Measurements from ENCODE around the gene IQCH. TPM values are rescaled to one million over a fixed set of nuclear protein-coding genes. Genes with fewer than 3 reads are reported as not detected.

IQCH gene
- total RNA-seq (1 to 10 TPM; 2.0 to 3.4 TPM), polyA plus RNA-seq (1 to 10 TPM in 1 of 2 donors, not detected in 1; 1.2 TPM)
- long read RNA-seq, donor 1, partial matches to known transcripts, result 0 of 1 reads
- long read RNA-seq, donor 1, other reads (novel, unspliced or antisense), result 1 of 1 reads
- long read RNA-seq, donor 2, partial matches to known transcripts, result 1 of 6 reads
- long read RNA-seq, donor 2, other reads (novel, unspliced or antisense), result 5 of 6 reads

DNA sequence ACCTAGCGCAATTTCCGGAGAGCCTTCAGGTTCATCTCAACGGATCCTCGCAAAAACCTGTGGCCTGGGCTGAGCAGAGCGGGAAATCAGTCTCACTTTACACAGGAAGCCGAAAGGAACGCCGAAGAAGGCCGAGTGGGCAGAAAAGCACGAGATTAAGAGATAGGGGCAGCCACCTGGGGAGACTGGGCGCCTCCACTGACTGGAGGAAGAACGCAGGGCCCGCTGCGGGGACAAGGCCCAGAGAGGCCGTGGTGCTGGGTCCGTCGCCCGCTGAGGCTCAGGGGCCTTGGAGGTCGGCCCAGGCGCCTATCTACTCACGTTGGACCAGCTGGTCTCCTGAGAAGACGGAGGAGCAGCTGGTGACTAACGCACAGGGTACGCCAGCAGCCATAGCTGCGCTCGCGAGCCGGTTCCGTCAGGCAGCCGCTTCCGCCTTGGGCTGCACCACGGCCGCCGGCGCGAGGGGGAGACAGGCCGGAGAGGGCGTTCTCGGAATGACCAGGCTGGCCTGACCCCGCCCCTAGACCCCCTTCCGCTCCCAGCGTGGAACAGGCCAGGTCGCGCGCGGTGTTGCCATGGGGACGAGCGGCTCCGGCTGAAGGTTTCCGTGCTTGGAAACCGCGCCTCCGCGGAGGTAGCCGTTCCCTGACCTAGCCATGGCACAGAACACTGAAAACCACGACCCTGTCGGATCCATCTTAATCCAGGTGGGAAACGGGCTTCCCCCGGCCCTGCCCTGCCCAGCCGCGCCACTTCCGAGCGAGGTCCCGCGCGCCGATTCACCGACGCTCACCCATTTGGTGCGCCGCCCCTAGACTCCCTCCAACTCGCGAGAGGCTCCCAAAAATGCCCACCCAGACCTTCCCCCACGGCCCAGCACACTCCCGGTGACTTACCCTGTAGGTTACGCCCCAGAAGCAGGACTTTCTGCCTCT, at the start of gene IQCH, which contains the start of gene AAGAB:
TSS of gene IQCH (plus strand) at position 549 of the 938 bp plus-strand sequence. CDS start at position 660, 111 bp downstream.
TSS of gene AAGAB (minus strand) at position 424 of the 938 bp plus-strand sequence. CDS start at position 394, 30 bp downstream.
- peak within 1 kb of the TSS; percentile 74 to 95 for H3K4me3 ChIP-seq (ENCODE audit: low read length in 2 of 2)
- no peaks in the 10 kb centered on the region for H3K36me3 ChIP-seq (ENCODE audit: control insufficient read depth in 1 of 2, insufficient read depth in 2 of 2, low read length in 1 of 2)
- no peaks in the 10 kb centered on the region for H3K9me3 ChIP-seq (ENCODE audit: control insufficient read depth, low read length)
- peak; percentile 100 for ATAC-seq (ENCODE audit: low FRiP score)
- intact Hi-C loops (cut with DNase I), result loop anchor here (5.0 to 10.0 kb wide), 4 partner anchors 67 to 307 kb away; partner anchors contain the start of gene SMAD3 (in 1 of the 2)
- 0 to 1% methylated on average over 71 to 76 of the region's 76 CpGs for WGBS, 2 donors
- DNase-seq, result peak; percentile 99 to 100
- H3K4me1 ChIP-seq (ENCODE audit: control insufficient read depth in 1 of 2, insufficient read depth in 2 of 2, low read length in 2 of 2), result no peaks in the 10 kb centered on the region
- H3K27ac ChIP-seq (ENCODE audit: low read depth in 1 of 2, low read length in 2 of 2), result peak within 1 kb of the TSS in 1 of 2 donors; percentile 90
- no peaks in the 10 kb centered on the region for H3K27me3 ChIP-seq (ENCODE audit: control insufficient read depth in 1 of 2, insufficient read depth in 2 of 2, low read length in 1 of 2)

GRCh38 chr15:67207555-67208207, 46.9 kb upstream of the IQCH start:
- Histone ChIP-seq H3K27ac (ENCODE audit: low read depth in 1 of 2, low read length in 2 of 2) (no peak overlapping the region), H3K9me3 (ENCODE audit: control insufficient read depth, low read length) (no peaks in the 10 kb centered on the region), H3K4me3 (ENCODE audit: low read length in 2 of 2) (no peak overlapping the region), H3K27me3 (ENCODE audit: control insufficient read depth in 1 of 2, insufficient read depth in 2 of 2, low read length in 1 of 2) (no peaks in the 10 kb centered on the region), H3K4me1 (ENCODE audit: control insufficient read depth in 1 of 2, insufficient read depth in 2 of 2, low read length in 2 of 2) (peaks cover 0 to 2% of the 10 kb centered on the region in 2 donors), H3K36me3 (ENCODE audit: control insufficient read depth in 1 of 2, insufficient read depth in 2 of 2, low read length in 1 of 2) (peaks cover 0 to 3% of the 10 kb centered on the region in 2 donors)
- ATAC-seq (ENCODE audit: low FRiP score) (no peak), DNase-seq (no peak)
- intact Hi-C loops (cut with DNase I), result no loop called here
- 98% methylated on average over 3 of the region's 3 CpGs for WGBS, 2 donors

- no peak overlapping the region for H3K4me3 ChIP-seq (ENCODE audit: low read length in 2 of 2)
- intact Hi-C loops (cut with DNase I), result no loop called here
- no peak overlapping the region for H3K27ac ChIP-seq (ENCODE audit: low read depth in 1 of 2, low read length in 2 of 2)
- peaks cover 0 to 2% of the 10 kb centered on the region in 2 donors for H3K4me1 ChIP-seq (ENCODE audit: control insufficient read depth in 1 of 2, insufficient read depth in 2 of 2, low read length in 2 of 2)
- peaks cover 0 to 3% of the 10 kb centered on the region in 2 donors for H3K36me3 ChIP-seq (ENCODE audit: control insufficient read depth in 1 of 2, insufficient read depth in 2 of 2, low read length in 1 of 2)
- ATAC-seq (ENCODE audit: low FRiP score), result no peak
- no peak for DNase-seq
- H3K27me3 ChIP-seq (ENCODE audit: control insufficient read depth in 1 of 2, insufficient read depth in 2 of 2, low read length in 1 of 2), result no peaks in the 10 kb centered on the region
- WGBS, 2 donors, result 73 to 97% methylated on average over 2 of the region's 2 CpGs
- H3K9me3 ChIP-seq (ENCODE audit: control insufficient read depth, low read length), result no peaks in the 10 kb centered on the region
These were observed 46.2 kb upstream of the IQCH start for GRCh38 chr15:67208396-67208795.

DNA sequence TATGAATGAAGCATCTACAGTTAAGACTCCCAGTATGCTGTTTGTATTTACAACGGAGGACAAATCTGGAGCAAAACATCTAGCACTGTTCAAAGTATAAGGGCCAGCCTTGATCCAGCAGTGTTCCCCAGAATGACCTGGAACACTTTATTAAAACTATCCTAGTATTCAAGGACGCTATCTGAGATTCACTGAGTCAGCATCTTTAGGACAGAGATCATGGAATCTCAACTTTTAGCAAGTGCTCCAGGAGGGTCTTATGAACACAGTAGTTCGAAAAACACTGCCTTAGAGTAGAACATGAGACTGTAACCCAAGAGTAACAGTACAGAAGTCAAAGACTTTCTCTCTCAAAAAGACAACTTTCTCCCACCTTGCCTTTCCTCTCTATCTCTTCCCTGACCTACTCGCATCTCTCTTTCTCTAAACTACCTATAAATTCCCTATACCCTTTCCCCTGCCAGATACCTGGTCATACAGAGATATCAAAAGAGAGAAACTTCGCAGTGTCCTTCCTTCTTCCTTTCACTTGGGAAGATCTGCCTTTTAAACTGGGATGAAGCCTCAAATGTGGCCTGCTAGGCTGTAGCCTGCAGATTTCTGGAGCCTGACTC, 43.9 kb upstream of the IQCH start:
- whole genome bisulfite sequencing, 2 donors, result 93 to 96% methylated on average over 5 of the region's 5 CpGs
- intact Hi-C loops (cut with DNase I), result no loop called here

GRCh38 chr15:67212684-67213367, 41.8 kb upstream of the IQCH start:
- no peak for DNase-seq
- 71 to 88% methylated on average over 4 of the region's 4 CpGs for WGBS, 2 donors
- Histone ChIP-seq H3K36me3 (ENCODE audit: control insufficient read depth in 1 of 2, insufficient read depth in 2 of 2, low read length in 1 of 2) (peaks cover 0 to 2% of the 10 kb centered on the region in 2 donors), H3K4me3 (ENCODE audit: low read length in 2 of 2) (no peak overlapping the region), H3K4me1 (ENCODE audit: control insufficient read depth in 1 of 2, insufficient read depth in 2 of 2, low read length in 2 of 2) (peaks cover 0 to 2% of the 10 kb centered on the region in 2 donors), H3K27ac (ENCODE audit: low read depth in 1 of 2, low read length in 2 of 2) (no peak overlapping the region), H3K9me3 (ENCODE audit: control insufficient read depth, low read length) (no peaks in the 10 kb centered on the region), H3K27me3 (ENCODE audit: control insufficient read depth in 1 of 2, insufficient read depth in 2 of 2, low read length in 1 of 2) (no peaks in the 10 kb centered on the region)
- intact Hi-C loops (cut with DNase I), result no loop called here
- no peak for ATAC-seq (ENCODE audit: low FRiP score)

More for the DNA sequence above, 43.9 kb upstream of the IQCH start:
- Histone ChIP-seq H3K9me3 (ENCODE audit: control insufficient read depth, low read length) (no peaks in the 10 kb centered on the region), H3K27me3 (ENCODE audit: control insufficient read depth in 1 of 2, insufficient read depth in 2 of 2, low read length in 1 of 2) (no peaks in the 10 kb centered on the region), H3K27ac (ENCODE audit: low read depth in 1 of 2, low read length in 2 of 2) (no peak overlapping the region), H3K36me3 (ENCODE audit: control insufficient read depth in 1 of 2, insufficient read depth in 2 of 2, low read length in 1 of 2) (peaks cover 0 to 3% of the 10 kb centered on the region in 2 donors), H3K4me3 (ENCODE audit: low read length in 2 of 2) (no peak overlapping the region), H3K4me1 (ENCODE audit: control insufficient read depth in 1 of 2, insufficient read depth in 2 of 2, low read length in 2 of 2) (peaks cover 0 to 2% of the 10 kb centered on the region in 2 donors)
- ATAC-seq (ENCODE audit: low FRiP score) (no peak), DNase-seq (no peak)

DNA sequence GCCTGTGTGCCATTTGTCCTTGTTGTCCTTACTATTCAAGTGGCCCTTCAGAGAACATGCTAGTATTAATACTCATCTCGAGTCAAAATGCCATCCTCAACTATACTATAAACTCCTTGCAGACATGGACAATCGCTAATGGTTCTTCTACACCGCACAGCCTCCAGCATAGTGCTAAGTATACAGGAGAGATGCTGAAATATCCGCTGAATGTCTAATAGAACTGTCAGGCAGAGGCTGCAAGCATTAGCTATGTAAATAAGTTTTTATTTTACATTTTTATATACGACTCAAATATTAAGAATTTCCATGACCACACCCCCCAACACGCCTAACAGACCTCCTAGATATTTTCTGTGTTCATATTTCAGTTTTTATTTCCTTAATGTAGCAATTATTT, 39.5 kb upstream of the IQCH start:
- H3K27me3 ChIP-seq (ENCODE audit: control insufficient read depth in 1 of 2, insufficient read depth in 2 of 2, low read length in 1 of 2), result no peaks in the 10 kb centered on the region
- H3K9me3 ChIP-seq (ENCODE audit: control insufficient read depth, low read length), result no peaks in the 10 kb centered on the region
- H3K4me1 ChIP-seq (ENCODE audit: control insufficient read depth in 1 of 2, insufficient read depth in 2 of 2, low read length in 2 of 2), result no peaks in the 10 kb centered on the region
- no peak overlapping the region for H3K27ac ChIP-seq (ENCODE audit: low read depth in 1 of 2, low read length in 2 of 2)
- no peak overlapping the region for H3K4me3 ChIP-seq (ENCODE audit: low read length in 2 of 2)
- ATAC-seq (ENCODE audit: low FRiP score) (no peak), DNase-seq (no peak)
- intact Hi-C loops (cut with DNase I), result no loop called here
- WGBS, 2 donors, result 86 to 96% methylated on average over 6 of the region's 6 CpGs
- H3K36me3 ChIP-seq (ENCODE audit: control insufficient read depth in 1 of 2, insufficient read depth in 2 of 2, low read length in 1 of 2), result peaks cover 0 to 2% of the 10 kb centered on the region in 2 donors

DNA sequence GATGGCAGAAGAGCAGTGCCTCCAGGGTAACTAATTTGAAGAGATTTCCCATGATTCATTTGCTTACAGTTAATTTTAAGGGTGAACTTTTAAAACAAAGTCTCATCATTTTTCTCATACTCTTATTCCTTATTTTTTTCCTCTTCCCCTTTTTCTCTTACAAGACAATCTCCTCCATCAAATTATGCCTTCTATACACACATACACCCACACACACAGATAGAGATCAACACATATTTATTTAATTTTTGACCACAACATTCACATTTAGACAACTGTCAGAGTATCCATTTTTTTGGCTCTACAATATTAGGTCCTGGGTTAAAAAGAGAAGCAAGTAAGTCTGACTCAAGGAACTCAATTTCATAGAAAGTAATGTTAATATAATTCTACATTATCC, 37.7 kb upstream of the IQCH start:
- ATAC-seq (ENCODE audit: low FRiP score) (no peak), DNase-seq (no peak)
- intact Hi-C loops (cut with DNase I), result no loop called here
- no peaks in the 10 kb centered on the region for H3K9me3 ChIP-seq (ENCODE audit: control insufficient read depth, low read length)
- H3K4me1 ChIP-seq (ENCODE audit: control insufficient read depth in 1 of 2, insufficient read depth in 2 of 2, low read length in 2 of 2), result no peaks in the 10 kb centered on the region
- no peaks in the 10 kb centered on the region for H3K27me3 ChIP-seq (ENCODE audit: control insufficient read depth in 1 of 2, insufficient read depth in 2 of 2, low read length in 1 of 2)
- peaks cover 0 to 2% of the 10 kb centered on the region in 2 donors for H3K36me3 ChIP-seq (ENCODE audit: control insufficient read depth in 1 of 2, insufficient read depth in 2 of 2, low read length in 1 of 2)
- H3K27ac ChIP-seq (ENCODE audit: low read depth in 1 of 2, low read length in 2 of 2), result no peak overlapping the region
- no peak overlapping the region for H3K4me3 ChIP-seq (ENCODE audit: low read length in 2 of 2)

DNA sequence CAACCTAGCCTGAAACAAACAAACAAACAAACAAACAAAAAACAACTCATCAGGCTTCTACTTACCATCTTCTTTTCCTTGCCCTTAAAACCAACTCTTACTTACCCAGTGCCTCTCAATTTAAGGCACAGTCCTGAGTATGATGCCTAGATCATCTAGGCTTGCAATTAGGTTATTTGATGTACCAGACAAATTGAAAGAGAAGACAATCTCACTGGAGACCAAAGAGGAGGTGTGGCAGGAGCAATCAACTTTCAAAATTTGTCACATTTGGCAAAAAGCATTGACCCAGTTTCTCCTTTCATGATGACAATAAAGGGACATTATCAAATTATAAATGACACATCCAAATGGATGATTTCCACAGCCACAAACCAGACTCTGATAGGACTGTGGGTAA, 36.2 kb upstream of the IQCH start:
- Histone ChIP-seq H3K27ac (ENCODE audit: low read depth in 1 of 2, low read length in 2 of 2) (no peak overlapping the region), H3K36me3 (ENCODE audit: control insufficient read depth in 1 of 2, insufficient read depth in 2 of 2, low read length in 1 of 2) (peaks cover 0 to 2% of the 10 kb centered on the region in 2 donors), H3K27me3 (ENCODE audit: control insufficient read depth in 1 of 2, insufficient read depth in 2 of 2, low read length in 1 of 2) (no peaks in the 10 kb centered on the region), H3K4me3 (ENCODE audit: low read length in 2 of 2) (no peak overlapping the region), H3K4me1 (ENCODE audit: control insufficient read depth in 1 of 2, insufficient read depth in 2 of 2, low read length in 2 of 2) (no peaks in the 10 kb centered on the region), H3K9me3 (ENCODE audit: control insufficient read depth, low read length) (no peaks in the 10 kb centered on the region)
- DNase-seq (no peak), ATAC-seq (ENCODE audit: low FRiP score) (no peak)
- intact Hi-C loops (cut with DNase I), result no loop called here
